Activated naive CD8-positive, alpha-beta T cell treated with anti-CD3 and anti-CD28 coated beads, Interleukin-2, amount 50 U/mL, for 24 hours (primary cell): ENCODE results near the gene UST.
"Not testable (repeated sequence)": the region's sequence is repeated elsewhere in the genome, so short reads cannot be mapped to it uniquely, and the experiment has no call there.

Experiments
- ATAC-seq: fragments of 150-1000 bp; cut with Tn5 transposase; one replicate; pipeline ENCODE4 v1.10.0; 2021
- DNase-seq: peaks from one replicate; pipeline ENCODE4 v3.0.0; 2021
- H3K27ac Mint-ChIP-seq: one replicate; pipeline ENCODE4 v1.8.0; 2021; ENCODE audit warnings: mild to moderate bottlenecking, mixed read lengths
- H3K27me3 Mint-ChIP-seq: one replicate; pipeline ENCODE4 v1.8.0; 2021; ENCODE audit warnings: mixed read lengths
- H3K36me3 Mint-ChIP-seq: one replicate; pipeline ENCODE4 v1.8.0; 2021; ENCODE audit warnings: low read depth, mixed read lengths
- H3K4me1 Mint-ChIP-seq: one replicate; pipeline ENCODE4 v1.8.0; 2021; ENCODE audit warnings: mixed read lengths
- H3K4me3 Mint-ChIP-seq: one replicate; pipeline ENCODE4 v1.8.0; 2021; ENCODE audit warnings: mild to moderate bottlenecking, moderate library complexity, mixed read lengths
- H3K9me3 Mint-ChIP-seq: one replicate; pipeline ENCODE4 v1.8.0; 2021; ENCODE audit warnings: mixed read lengths

The UST gene

GRCh38 chr6:148864941-148865340 lies 118.1 kb downstream of the UST start:
- no peak for ATAC-seq
- H3K27me3 Mint-ChIP-seq, result peaks cover 5% of the 10 kb centered on the region
- no peak for DNase-seq
- no peaks in the 10 kb centered on the region for H3K36me3 Mint-ChIP-seq
- H3K9me3 Mint-ChIP-seq, result peaks cover 4% of the 10 kb centered on the region
- H3K4me1 Mint-ChIP-seq, result peaks cover 30% of the 10 kb centered on the region
- no peak overlapping the region for H3K4me3 Mint-ChIP-seq
- H3K27ac Mint-ChIP-seq, result no peak overlapping the region

DNA sequence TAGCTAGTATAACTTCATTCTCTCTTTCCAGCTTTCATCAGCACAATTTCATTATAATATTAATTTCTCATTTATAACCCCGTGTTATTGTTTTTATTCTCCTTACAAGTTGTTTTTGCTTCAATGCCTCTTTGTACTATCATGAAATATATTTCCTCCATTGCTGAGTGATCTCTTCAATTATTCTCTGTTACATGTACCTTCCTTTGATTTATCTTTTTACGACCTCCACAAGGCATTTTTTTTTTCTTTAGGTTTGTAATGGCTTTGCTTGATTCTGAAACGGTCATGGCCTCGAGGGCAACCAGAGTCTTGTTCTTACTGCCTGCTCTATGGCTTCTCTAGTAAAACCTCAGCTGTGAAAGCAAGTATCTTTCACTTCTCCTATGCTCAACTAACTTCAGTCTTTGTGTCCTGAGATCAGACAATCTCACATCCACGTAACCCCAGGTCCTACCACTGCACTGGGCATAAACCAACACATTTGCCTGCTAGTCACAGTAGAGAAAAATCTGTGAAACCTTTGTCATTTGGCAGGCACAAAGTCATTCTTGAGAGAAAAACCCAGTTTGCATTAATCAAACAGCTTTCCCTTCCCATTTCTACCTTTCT lies 119.9 kb downstream of the UST start:
- peaks cover 30% of the 10 kb centered on the region for H3K4me1 Mint-ChIP-seq
- H3K27me3 Mint-ChIP-seq, result peaks cover 2% of the 10 kb centered on the region
- H3K4me3 Mint-ChIP-seq, result no peak overlapping the region
- H3K27ac Mint-ChIP-seq, result peak overlapping the region; percentile 17
- peaks cover 4% of the 10 kb centered on the region for H3K9me3 Mint-ChIP-seq
- ATAC-seq, result no peak
- DNase-seq, result no peak
- no peaks in the 10 kb centered on the region for H3K36me3 Mint-ChIP-seq

GRCh38 chr6:148867862-148868261 lies 121.0 kb downstream of the UST start:
- peak overlapping the region; percentile 60 for H3K27ac Mint-ChIP-seq
- peak overlapping the region; percentile 27 for H3K4me3 Mint-ChIP-seq
- DNase-seq, result no peak
- H3K9me3 Mint-ChIP-seq, result peaks cover 4% of the 10 kb centered on the region
- peaks cover 30% of the 10 kb centered on the region for H3K4me1 Mint-ChIP-seq
- H3K27me3 Mint-ChIP-seq, result no peaks in the 10 kb centered on the region
- H3K36me3 Mint-ChIP-seq, result no peaks in the 10 kb centered on the region
- peak; percentile 83 for ATAC-seq

DNA sequence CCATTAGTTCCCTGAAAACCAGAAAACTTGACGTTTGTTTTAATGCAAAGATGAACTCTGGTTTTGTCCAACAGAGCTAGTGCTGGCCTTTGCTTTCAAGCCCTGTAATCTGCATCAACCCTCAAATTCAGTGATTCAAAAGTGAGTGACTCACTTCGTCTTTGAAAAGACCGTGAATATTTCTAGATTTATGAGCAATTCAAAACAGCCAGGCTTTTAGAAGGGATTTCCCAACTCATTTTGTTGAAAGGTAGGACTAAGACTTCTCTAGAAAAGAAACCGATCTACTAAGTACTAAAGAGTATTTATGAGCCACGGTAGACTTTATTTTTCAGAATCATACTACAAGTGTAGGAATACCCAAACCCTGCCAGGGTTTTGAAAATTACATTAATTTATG lies 121.5 kb downstream of the UST start:
- H3K4me1 Mint-ChIP-seq, result peaks cover 30% of the 10 kb centered on the region
- H3K27ac Mint-ChIP-seq, result peak overlapping the region; percentile 60
- H3K27me3 Mint-ChIP-seq, result no peaks in the 10 kb centered on the region
- ATAC-seq, result peak; percentile 76
- no peak for DNase-seq
- H3K9me3 Mint-ChIP-seq, result peaks cover 4% of the 10 kb centered on the region
- peak overlapping the region; percentile 27 for H3K4me3 Mint-ChIP-seq
- no peaks in the 10 kb centered on the region for H3K36me3 Mint-ChIP-seq

DNA sequence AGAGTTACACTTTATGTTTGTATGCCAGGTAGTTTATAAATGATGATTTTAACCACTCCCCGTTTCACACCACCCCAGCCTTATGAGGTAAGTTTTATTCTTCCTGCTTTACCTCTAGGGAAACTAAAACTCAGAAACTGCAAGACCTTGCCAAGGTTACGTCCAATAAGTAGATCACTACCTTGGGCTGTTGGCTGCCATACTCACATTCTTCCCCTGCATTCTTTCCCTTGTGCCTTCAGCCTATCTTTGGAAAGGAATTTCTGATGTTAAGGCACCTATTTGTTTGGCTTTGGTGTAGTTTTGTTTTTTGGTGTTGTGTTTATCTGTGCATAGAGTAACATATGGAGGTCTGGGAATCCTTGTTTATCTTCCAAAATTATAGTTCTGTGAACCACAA lies 122.1 kb downstream of the UST start:
- Mint-ChIP-seq H3K36me3 (no peaks in the 10 kb centered on the region), H3K9me3 (peaks cover 4% of the 10 kb centered on the region), H3K4me1 (peaks cover 30% of the 10 kb centered on the region), H3K27me3 (no peaks in the 10 kb centered on the region), H3K27ac (no peak overlapping the region), H3K4me3 (no peak overlapping the region)
- no peak for DNase-seq
- ATAC-seq, result no peak

DNA sequence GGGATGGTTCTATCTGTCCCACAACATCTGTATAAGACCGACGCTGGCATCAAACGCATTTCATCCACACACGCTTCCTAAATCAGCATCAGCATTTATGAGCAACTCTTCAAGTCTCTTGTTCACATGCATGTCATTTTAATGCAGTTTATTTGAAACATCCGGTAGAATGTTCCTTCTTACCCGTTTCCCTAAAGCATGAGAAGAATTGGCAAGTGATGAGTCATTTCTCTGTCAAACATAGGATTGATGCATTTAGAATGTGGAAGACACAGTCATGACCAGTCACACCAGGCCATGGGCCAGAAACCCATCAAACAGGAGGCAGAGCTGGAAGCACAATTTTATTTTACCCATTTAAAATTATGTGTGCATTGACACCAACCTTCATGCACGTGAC lies 122.8 kb downstream of the UST start:
- no peaks in the 10 kb centered on the region for H3K27me3 Mint-ChIP-seq
- H3K9me3 Mint-ChIP-seq, result peaks cover 1% of the 10 kb centered on the region
- H3K4me1 Mint-ChIP-seq, result peaks cover 30% of the 10 kb centered on the region
- H3K4me3 Mint-ChIP-seq, result no peak overlapping the region
- ATAC-seq (no peak), DNase-seq (no peak)
- no peak overlapping the region for H3K27ac Mint-ChIP-seq
- no peaks in the 10 kb centered on the region for H3K36me3 Mint-ChIP-seq

DNA sequence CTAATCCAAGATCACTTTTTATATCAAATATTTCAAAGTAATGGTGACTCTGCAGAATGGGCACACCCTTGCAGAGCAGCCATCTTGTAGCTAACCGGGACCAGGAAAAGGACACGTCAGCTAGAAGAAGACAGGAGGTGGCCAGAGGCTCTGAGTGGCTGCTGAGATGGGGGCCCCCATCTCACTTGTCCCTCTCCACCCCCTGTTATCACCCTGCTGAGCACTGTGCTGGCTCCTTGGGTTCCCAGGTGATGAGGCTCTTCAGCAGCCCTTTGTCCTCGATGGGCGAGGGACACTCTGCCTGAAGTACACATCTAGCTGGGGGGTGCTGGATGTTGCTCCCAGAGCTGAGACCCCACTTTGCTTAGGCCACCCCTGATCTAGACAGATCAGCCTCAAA lies 126.3 kb downstream of the UST start:
- H3K4me1 Mint-ChIP-seq, result peaks cover 13% of the 10 kb centered on the region
- H3K9me3 Mint-ChIP-seq, result no peaks in the 10 kb centered on the region
- no peak overlapping the region for H3K27ac Mint-ChIP-seq
- no peaks in the 10 kb centered on the region for H3K27me3 Mint-ChIP-seq
- no peak overlapping the region for H3K4me3 Mint-ChIP-seq
- ATAC-seq, result no peak
- no peak for DNase-seq
- H3K36me3 Mint-ChIP-seq, result no peaks in the 10 kb centered on the region

GRCh38 chr6:148873868-148874267 lies 127.0 kb downstream of the UST start:
- Mint-ChIP-seq H3K4me1 (peaks cover 5% of the 10 kb centered on the region), H3K27me3 (no peaks in the 10 kb centered on the region), H3K27ac (no peak overlapping the region), H3K9me3 (no peaks in the 10 kb centered on the region), H3K36me3 (no peaks in the 10 kb centered on the region), H3K4me3 (no peak overlapping the region)
- ATAC-seq, result no peak
- DNase-seq, result no peak

DNA sequence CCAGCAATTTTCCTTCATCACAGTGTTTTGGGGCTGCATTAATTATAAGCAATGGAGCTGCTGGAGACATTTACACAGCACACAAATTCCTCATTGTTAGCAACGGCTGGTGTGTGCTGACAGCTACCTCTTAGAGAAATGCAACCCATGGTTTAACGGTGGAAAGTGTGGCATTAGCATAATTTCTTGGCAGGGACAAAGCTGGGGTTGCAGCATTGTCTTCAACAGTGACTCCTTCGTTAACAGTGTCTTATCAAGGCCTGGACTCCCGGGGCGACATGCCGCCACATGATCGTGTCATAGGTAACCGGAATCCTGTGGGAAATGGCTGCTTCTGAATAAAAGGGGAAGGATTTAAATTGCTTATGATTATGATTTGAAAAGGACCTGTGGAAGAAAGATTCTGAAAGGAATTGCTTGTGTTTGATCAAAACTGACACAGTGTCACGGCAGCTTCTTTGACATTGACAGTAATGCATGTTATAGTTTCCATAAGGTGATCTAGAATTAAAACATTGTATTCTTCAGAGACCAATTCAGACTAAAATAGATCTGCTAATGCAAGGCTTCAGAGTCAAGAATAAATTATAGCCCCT lies 128.0 kb downstream of the UST start:
- no peak for DNase-seq
- ATAC-seq, result no peak
- H3K9me3 Mint-ChIP-seq, result no peaks in the 10 kb centered on the region
- H3K4me1 Mint-ChIP-seq, result no peaks in the 10 kb centered on the region
- no peaks in the 10 kb centered on the region for H3K36me3 Mint-ChIP-seq
- no peaks in the 10 kb centered on the region for H3K27me3 Mint-ChIP-seq
- no peak overlapping the region for H3K27ac Mint-ChIP-seq
- no peak overlapping the region for H3K4me3 Mint-ChIP-seq

GRCh38 chr6:148878683-148879082 lies 131.9 kb downstream of the UST start:
- ATAC-seq (no peak), DNase-seq (no peak)
- Mint-ChIP-seq H3K9me3 (no peaks in the 10 kb centered on the region), H3K4me1 (peaks cover 7% of the 10 kb centered on the region), H3K36me3 (no peaks in the 10 kb centered on the region), H3K27ac (no peak overlapping the region), H3K4me3 (no peak overlapping the region), H3K27me3 (no peaks in the 10 kb centered on the region)

- DNase-seq, H3K27me3 Mint-ChIP-seq, H3K4me3 Mint-ChIP-seq, H3K36me3 Mint-ChIP-seq, H3K27ac Mint-ChIP-seq, H3K9me3 Mint-ChIP-seq, H3K4me1 Mint-ChIP-seq, ATAC-seq: not testable (repeated sequence)
Observed at GRCh38 chr6:148880742-148881141, 133.9 kb downstream of the UST start.

DNA sequence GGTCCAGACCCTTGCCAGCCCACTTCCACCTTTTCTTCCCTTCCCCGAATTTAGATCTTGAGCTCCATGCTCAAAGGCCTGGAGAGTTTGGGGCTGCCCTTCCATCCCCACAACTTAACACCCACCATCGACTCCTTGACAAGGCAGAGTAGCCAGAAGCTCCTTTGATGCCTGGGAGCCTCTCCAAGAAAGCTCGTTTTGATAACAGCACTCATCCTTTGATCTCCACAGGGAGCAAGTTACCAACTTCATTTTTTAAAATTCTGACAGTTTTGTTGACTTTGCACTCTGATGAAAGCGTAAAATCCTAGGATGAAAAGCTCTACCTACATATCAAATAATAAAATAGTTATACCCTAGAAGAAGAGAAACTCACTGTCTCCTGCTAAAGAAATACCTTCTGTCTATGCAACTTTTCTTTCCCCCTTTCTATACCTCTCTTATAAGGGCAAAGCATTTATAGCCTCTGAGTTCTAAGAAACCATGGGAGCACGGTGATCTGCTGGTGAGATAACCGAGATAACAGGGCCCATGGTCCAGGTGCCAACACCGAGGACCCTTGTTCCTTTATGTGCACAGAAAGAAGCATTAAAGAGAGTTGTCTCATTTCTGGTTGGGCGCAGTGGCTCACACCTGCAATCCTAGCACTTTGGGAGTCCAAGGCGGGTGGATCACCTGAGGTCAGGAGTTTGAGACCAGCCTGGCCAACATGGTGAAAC lies 134.9 kb downstream of the UST start:
- Mint-ChIP-seq H3K9me3 (no peaks in the 10 kb centered on the region), H3K27me3 (no peaks in the 10 kb centered on the region), H3K4me3 (no peak overlapping the region), H3K36me3 (no peaks in the 10 kb centered on the region), H3K27ac (no peak overlapping the region), H3K4me1 (peaks cover 7% of the 10 kb centered on the region)
- ATAC-seq (no peak), DNase-seq (no peak)

- Mint-ChIP-seq H3K27me3 (no peaks in the 10 kb centered on the region), H3K4me3 (no peak overlapping the region), H3K36me3 (no peaks in the 10 kb centered on the region), H3K4me1 (peaks cover 7% of the 10 kb centered on the region), H3K27ac (no peak overlapping the region), H3K9me3 (no peaks in the 10 kb centered on the region)
- ATAC-seq, result no peak
- no peak for DNase-seq
Observed at GRCh38 chr6:148883270-148883669, 136.4 kb downstream of the UST start.

- DNase-seq, result no peak
- Mint-ChIP-seq H3K27ac (no peak overlapping the region), H3K4me3 (no peak overlapping the region), H3K36me3 (no peaks in the 10 kb centered on the region), H3K4me1 (peaks cover 7% of the 10 kb centered on the region), H3K27me3 (no peaks in the 10 kb centered on the region), H3K9me3 (no peaks in the 10 kb centered on the region)
- peak; percentile 49 for ATAC-seq
Observed at GRCh38 chr6:148884461-148884860, 137.6 kb downstream of the UST start.

- Mint-ChIP-seq H3K36me3 (no peaks in the 10 kb centered on the region), H3K4me3 (no peak overlapping the region), H3K27ac (no peak overlapping the region), H3K27me3 (no peaks in the 10 kb centered on the region), H3K4me1 (peaks cover 7% of the 10 kb centered on the region), H3K9me3 (no peaks in the 10 kb centered on the region)
- ATAC-seq (no peak), DNase-seq (no peak)
Observed at GRCh38 chr6:148885136-148885865, 138.5 kb downstream of the UST start.
